DND-41 (cell line): ENCODE results near the gene MAP3K2.

ENCODE experiments used
- ATAC-seq: fragments of 200-7000 bp; cut with Tn5 transposase; 3 replicates; pipeline ENCODE4 v1.9.1; 2021; ENCODE audit warnings: low read depth; ENCODE audit not compliant: insufficient read depth
- DNase-seq: peaks from one replicate; pipeline ENCODE4 v3.0.0-alpha.2; 2020
- H2AFZ ChIP-seq: 2 replicates; pipeline ENCODE4 v1.6.0; 2012; ENCODE audit warnings: low read depth, low read length
- H3K27ac ChIP-seq: 2 replicates; pipeline ENCODE4 v1.5.1; 2012; ENCODE audit warnings: low read length, inconsistent platforms
- H3K27me3 ChIP-seq: fragments of 200-600 bp; sonication (generic); 2 replicates; pipeline ENCODE4 v1.6.0; 2012; ENCODE audit warnings: low read length, mild to moderate bottlenecking, inconsistent platforms; ENCODE audit not compliant: insufficient read depth, poor library complexity
- H3K36me3 ChIP-seq: 2 replicates; pipeline ENCODE4 v1.5.1; 2012; ENCODE audit warnings: low read length, inconsistent platforms; ENCODE audit not compliant: insufficient read depth
- H3K4me1 ChIP-seq: 2 replicates; pipeline ENCODE4 v1.5.1; 2012; ENCODE audit warnings: mild to moderate bottlenecking, low read length; ENCODE audit not compliant: insufficient read depth
- H3K4me2 ChIP-seq: 2 replicates; pipeline ENCODE4 v1.6.0; 2012; ENCODE audit warnings: mild to moderate bottlenecking, moderate library complexity, low read length, inconsistent platforms; ENCODE audit not compliant: insufficient read depth
- H3K4me3 ChIP-seq, 2 experiments: fragments of 200-600 bp in 1 of 2; shearing (Covaris generic) in 1 of 2; 2 replicates each; pipeline ENCODE4 v1.5.1; 2012 to 2016; ENCODE audit warnings: inconsistent platforms in 2 of 2, low read length in 2 of 2, mild to moderate bottlenecking in 2 of 2, low read depth in 1 of 2, moderate library complexity in 1 of 2
- H3K79me2 ChIP-seq: 2 replicates; pipeline ENCODE4 v1.6.0; 2012; ENCODE audit warnings: low read length, inconsistent platforms; ENCODE audit not compliant: insufficient read depth
- H3K9ac ChIP-seq: 2 replicates; pipeline ENCODE4 v1.6.0; 2012; ENCODE audit warnings: low read depth, mild to moderate bottlenecking, inconsistent platforms, low read length, moderate library complexity
- H3K9me3 ChIP-seq: 2 replicates; pipeline ENCODE4 v1.5.1; 2012; ENCODE audit warnings: low read length, moderate library complexity, mild to moderate bottlenecking, inconsistent platforms; ENCODE audit not compliant: insufficient read depth, severe bottlenecking
- H4K20me1 ChIP-seq: 2 replicates; pipeline ENCODE4 v1.6.0; 2012; ENCODE audit warnings: low read length; ENCODE audit not compliant: insufficient read depth
- CTCF ChIP-seq: IDR thresholded peaks from 2 replicates; pipeline ENCODE4 v1.5.1; 2012; ENCODE audit warnings: borderline replicate concordance, low read length, moderate library complexity, mild to moderate bottlenecking; ENCODE audit not compliant: poor library complexity, severe bottlenecking; ENCODE audit errors: extremely low read depth
- EZH2 ChIP-seq: IDR thresholded peaks from 3 replicates; pipeline ENCODE4 v1.6.1; 2012; ENCODE audit warnings: borderline replicate concordance, low read depth, mild to moderate bottlenecking, moderate library complexity, low read length, inconsistent platforms; ENCODE audit not compliant: severe bottlenecking

Gene MAP3K2

DNA sequence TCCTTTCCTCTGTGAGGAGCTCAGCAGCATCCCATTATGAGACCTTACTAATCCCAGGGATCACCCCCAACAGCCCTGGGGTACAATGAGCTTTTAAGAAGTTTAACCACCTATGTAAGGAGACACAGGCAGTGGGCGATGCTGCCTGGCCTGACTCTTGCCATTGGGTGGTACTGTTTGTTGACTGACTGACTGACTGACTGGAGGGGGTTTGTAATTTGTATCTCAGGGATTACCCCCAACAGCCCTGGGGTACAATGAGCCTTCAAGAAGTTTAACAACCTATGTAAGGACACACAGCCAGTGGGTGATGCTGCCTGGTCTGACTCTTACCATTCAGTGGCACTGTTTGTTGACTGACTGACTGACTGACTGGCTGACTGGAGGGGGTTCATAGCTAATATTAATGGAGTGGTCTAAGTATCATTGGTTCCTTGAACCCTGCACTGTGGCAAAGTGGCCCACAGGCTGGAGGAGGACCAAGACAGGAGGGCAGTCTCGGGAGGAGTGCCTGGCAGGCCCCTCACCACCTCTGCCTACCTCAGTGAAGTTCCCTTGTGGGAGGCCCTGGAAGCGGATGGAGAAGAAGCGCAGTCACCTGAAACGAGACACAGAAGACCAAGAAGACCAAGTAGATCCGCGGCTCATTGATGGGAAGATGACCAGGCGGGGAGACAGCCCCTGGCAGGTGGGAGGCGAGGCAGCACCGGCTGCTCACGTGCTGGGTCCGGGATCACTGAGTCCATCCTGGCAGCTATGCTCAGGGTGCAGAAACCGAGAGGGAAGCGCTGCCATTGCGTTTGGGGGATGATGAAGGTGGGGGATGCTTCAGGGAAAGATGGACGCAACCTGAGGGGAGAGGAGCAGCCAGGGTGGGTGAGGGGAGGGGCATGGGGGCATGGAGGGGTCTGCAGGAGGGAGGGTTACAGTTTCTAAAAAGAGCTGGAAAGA, 38.0 kb upstream of the MAP3K2 start:
- no peak for ATAC-seq
- no peak overlapping the region for H3K9ac ChIP-seq
- H3K4me2 ChIP-seq = no peak overlapping the region
- H3K27ac ChIP-seq = no peak overlapping the region
- TF ChIP-seq CTCF (no peak), EZH2 (no peak)
- DNase-seq = no peak
- H3K36me3 ChIP-seq = no peaks in the 10 kb centered on the region
- H3K9me3 ChIP-seq = no peaks in the 10 kb centered on the region
- H3K79me2 ChIP-seq = no peaks in the 10 kb centered on the region
- peaks cover 15% of the 10 kb centered on the region for H3K27me3 ChIP-seq
- no peak overlapping the region for H3K4me3 ChIP-seq
- H2AFZ ChIP-seq = no peak overlapping the region
- H4K20me1 ChIP-seq = no peaks in the 10 kb centered on the region
- peaks cover 16% of the 10 kb centered on the region for H3K4me1 ChIP-seq

DNA sequence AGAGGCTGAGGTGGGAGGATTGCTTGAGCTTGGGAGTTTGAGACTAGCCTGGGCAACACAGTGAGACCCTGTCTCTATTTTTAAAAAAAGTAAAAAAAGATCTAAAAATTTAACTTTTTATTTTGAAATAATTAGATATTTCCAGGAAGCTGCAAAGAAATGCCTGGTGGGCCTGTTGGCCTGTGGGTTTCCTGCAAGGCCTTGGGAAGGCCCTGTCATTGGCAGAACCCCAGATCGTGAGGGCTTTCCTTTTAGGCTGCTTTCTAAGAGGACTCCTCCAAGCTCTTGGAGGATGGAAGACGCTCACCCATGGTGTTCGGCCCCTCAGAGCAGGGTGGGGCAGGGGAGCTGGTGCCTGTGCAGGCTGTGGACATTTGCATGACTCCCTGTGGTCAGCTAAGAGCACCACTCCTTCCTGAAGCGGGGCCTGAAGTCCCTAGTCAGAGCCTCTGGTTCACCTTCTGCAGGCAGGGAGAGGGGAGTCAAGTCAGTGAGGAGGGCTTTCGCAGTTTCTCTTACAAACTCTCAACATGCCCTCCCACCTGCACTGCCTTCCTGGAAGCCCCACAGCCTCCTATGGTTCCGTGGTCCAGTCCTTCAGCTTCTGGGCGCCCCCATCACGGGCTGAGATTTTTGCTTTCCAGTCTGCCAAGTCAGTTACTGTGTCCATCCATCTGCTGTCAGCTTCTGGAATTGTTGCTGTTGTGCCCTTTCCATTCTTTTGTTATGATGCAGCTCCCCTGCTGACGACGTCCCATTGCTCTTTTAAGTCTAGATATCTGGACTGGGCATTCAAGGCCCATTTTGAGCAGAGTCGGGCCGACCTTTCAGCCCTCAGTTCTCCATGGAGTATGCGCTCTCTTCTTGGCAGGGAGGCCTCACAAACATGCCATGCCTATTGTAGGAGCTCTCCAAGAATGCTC, 37.1 kb upstream of the MAP3K2 start:
- ATAC-seq = no peak
- no peak overlapping the region for H3K4me2 ChIP-seq
- H3K79me2 ChIP-seq = no peaks in the 10 kb centered on the region
- no peaks in the 10 kb centered on the region for H4K20me1 ChIP-seq
- TF ChIP-seq CTCF = no peak
- TF ChIP-seq EZH2 = no peak
- no peak overlapping the region for H2AFZ ChIP-seq
- no peak overlapping the region for H3K27ac ChIP-seq
- H3K4me1 ChIP-seq = peaks cover 16% of the 10 kb centered on the region
- H3K36me3 ChIP-seq = no peaks in the 10 kb centered on the region
- H3K9ac ChIP-seq = no peak overlapping the region
- DNase-seq = no peak
- H3K9me3 ChIP-seq = no peaks in the 10 kb centered on the region
- H3K27me3 ChIP-seq = peaks cover 15% of the 10 kb centered on the region
- H3K4me3 ChIP-seq = no peak overlapping the region

- Histone ChIP-seq H4K20me1 (no peaks in the 10 kb centered on the region), H2AFZ (no peak overlapping the region), H3K27ac (no peak overlapping the region), H3K9me3 (no peaks in the 10 kb centered on the region), H3K79me2 (no peaks in the 10 kb centered on the region), H3K4me1 (peaks cover 16% of the 10 kb centered on the region), H3K27me3 (peaks cover 15% of the 10 kb centered on the region), H3K9ac (no peak overlapping the region), H3K4me2 (peak overlapping the region; percentile 70), H3K4me3 (no peak overlapping the region), H3K36me3 (no peaks in the 10 kb centered on the region)
- no peak for ATAC-seq
- DNase-seq = no peak
- TF ChIP-seq EZH2 (no peak), CTCF (no peak)
Observed at GRCh38 chr2:127423880-127424279, 36.1 kb upstream of the MAP3K2 start.
